ENCODE data around the gene SRRM5. TPM values are rescaled to one million over a fixed set of nuclear protein-coding genes. Genes with fewer than 3 reads are reported as not detected.

SRRM5 gene
- total and polyA plus RNA-seq, 2 of the 13 experiments (the other 11 are each of a cell fraction or from before 2014, with no cell fraction given) = 0.11 to 0.16 TPM

- TF ChIP-seq POLR2A (IDR thresholded peaks at IDR 0.05; ENCODE audit: insufficient read depth in 1 of 2, low read depth in 2 of 2, low read length in 2 of 2) (peak; percentile 60 to 67), REPIN1 (CRISPR knock-in tag; IDR thresholded peaks at IDR 0.05; ENCODE audit: borderline replicate concordance, low read depth) (no peak), HCFC1 (IDR thresholded peaks at IDR 0.05; ENCODE audit: low read depth, low read length) (peak; percentile 69), GATAD2A (CRISPR knock-in tag; IDR thresholded peaks at IDR 0.05) (no peak), SIN3B (IDR thresholded peaks at IDR 0.05; ENCODE audit: low read length) (peak; percentile 69), POLR2G (IDR thresholded peaks at IDR 0.05; ENCODE audit: low read depth, low read length) (peak; percentile 70), ZSCAN29 (CRISPR knock-in tag; conservative IDR thresholded peaks at IDR 0.05) (no peak), ZNF274 (CRISPR knock-in tag; IDR thresholded peaks at IDR 0.05) (no peak), NFIB (CRISPR knock-in tag; IDR thresholded peaks at IDR 0.05; ENCODE audit: borderline replicate concordance) (no peak), WIZ (CRISPR knock-in tag; IDR thresholded peaks at IDR 0.05) (no peak), ZNF558 (CRISPR knock-in tag; IDR thresholded peaks at IDR 0.05; ENCODE audit: borderline replicate concordance) (no peak), THRA (CRISPR knock-in tag; IDR thresholded peaks at IDR 0.05; ENCODE audit: borderline replicate concordance) (peak; percentile 11; the same call in 1 of the 2 replicates), ELF1 (CRISPR knock-in tag; IDR thresholded peaks at IDR 0.05) (peak; percentile 28; the same call in 1 of the 2 replicates), ATF6 (CRISPR knock-in tag; conservative IDR thresholded peaks at IDR 0.05) (no peak), NPAS2 (CRISPR knock-in tag; IDR thresholded peaks at IDR 0.05; ENCODE audit: borderline replicate concordance) (no peak), ZNF773 (CRISPR knock-in tag; IDR thresholded peaks at IDR 0.05; ENCODE audit: borderline replicate concordance) (no peak), MZF1 (CRISPR knock-in tag; IDR thresholded peaks at IDR 0.05; ENCODE audit: borderline replicate concordance) (no peak), PHF20 (CRISPR knock-in tag; IDR thresholded peaks at IDR 0.05) (peak; percentile 79), ZNF567 (CRISPR knock-in tag; IDR thresholded peaks at IDR 0.05; ENCODE audit: borderline replicate concordance) (no peak), STAG1 (CRISPR knock-in tag; IDR thresholded peaks at IDR 0.05) (no peak)
Measured at GRCh38 chr19:43575156-43575950, 36.5 kb upstream of the SRRM5 start, which contains the start of the genes PINLYP and XRCC1 (continued).

Data from HepG2 (cell line).